Measurements from ENCODE around the gene CDYL.

- TF ChIP-seq CTCF (IDR thresholded peaks at IDR 0.05), result no peak
- TF ChIP-seq POLR2A (IDR thresholded peaks at IDR 0.05), result no peak
- no peak for TF ChIP-seq POLR2AphosphoS5 (IDR thresholded peaks at IDR 0.05)
Measured at GRCh38 chr6:4774715-4775493, 1.3 kb upstream of the CDYL start.
